CD4-positive, alpha-beta T cell treated with Interleukin-6 for 4 hours (primary cell): Measurements from ENCODE around the gene WIPF3.

ENCODE experiments used
- DNase-seq: peaks from one replicate; pipeline ENCODE4 v3.0.0-alpha.2; 2020; ENCODE audit warnings: mixed read lengths

Gene WIPF3

GRCh38 chr7:29848941-29849340, 42.6 kb downstream of the WIPF3 start:
- DNase-seq = no peak

- DNase-seq = no peak
Measured at GRCh38 chr7:29851487-29851886, 45.2 kb downstream of the WIPF3 start.

GRCh38 chr7:29852457-29852856, 46.1 kb downstream of the WIPF3 start:
- no peak for DNase-seq

- DNase-seq = no peak
Measured at GRCh38 chr7:29853072-29853471, 46.8 kb downstream of the WIPF3 start.

- no peak for DNase-seq
Measured at GRCh38 chr7:29853789-29854188, 47.5 kb downstream of the WIPF3 start.

GRCh38 chr7:29854257-29854938, 48.1 kb downstream of the WIPF3 start:
- no peak for DNase-seq

GRCh38 chr7:29857654-29858053, 51.3 kb downstream of the WIPF3 start:
- no peak for DNase-seq

- no peak for DNase-seq
Measured at GRCh38 chr7:29858191-29858951, 52.1 kb downstream of the WIPF3 start.

GRCh38 chr7:29859104-29859503, 52.8 kb downstream of the WIPF3 start:
- DNase-seq = no peak

- no peak for DNase-seq
Measured at GRCh38 chr7:29859524-29860185, 53.3 kb downstream of the WIPF3 start.

GRCh38 chr7:29860186-29860585, 53.9 kb downstream of the WIPF3 start:
- no peak for DNase-seq

- no peak for DNase-seq
Measured at GRCh38 chr7:29861884-29862283, 55.6 kb downstream of the WIPF3 start.

- DNase-seq = no peak
Measured at GRCh38 chr7:29864656-29865055, 58.3 kb downstream of the WIPF3 start.

GRCh38 chr7:29865526-29865925, 59.2 kb downstream of the WIPF3 start:
- no peak for DNase-seq

GRCh38 chr7:29866490-29866930, 60.2 kb downstream of the WIPF3 start:
- no peak for DNase-seq

- DNase-seq = no peak
Measured at GRCh38 chr7:29871787-29872398, 65.6 kb downstream of the WIPF3 start.

- DNase-seq = no peak
Measured at GRCh38 chr7:29873644-29874294, 67.5 kb downstream of the WIPF3 start.

GRCh38 chr7:29875741-29876140, 69.4 kb downstream of the WIPF3 start:
- no peak for DNase-seq

GRCh38 chr7:29877196-29877595, 70.9 kb downstream of the WIPF3 start:
- no peak for DNase-seq

- DNase-seq = peak; percentile 30
Measured at GRCh38 chr7:29878081-29878688, 71.9 kb downstream of the WIPF3 start.

- DNase-seq = no peak
Measured at GRCh38 chr7:29879609-29880008, 73.3 kb downstream of the WIPF3 start.

GRCh38 chr7:29881724-29882123, 75.4 kb downstream of the WIPF3 start:
- DNase-seq = no peak
